NCI-H446 (cell line): ENCODE results near the gene ZNF503.

Experiments used
- DNase-seq, 2 experiments: peaks; one replicate each; lab custom pipeline; 2025; lab: John Stamatoyannopoulos, UW

ZNF503 gene

DNA sequence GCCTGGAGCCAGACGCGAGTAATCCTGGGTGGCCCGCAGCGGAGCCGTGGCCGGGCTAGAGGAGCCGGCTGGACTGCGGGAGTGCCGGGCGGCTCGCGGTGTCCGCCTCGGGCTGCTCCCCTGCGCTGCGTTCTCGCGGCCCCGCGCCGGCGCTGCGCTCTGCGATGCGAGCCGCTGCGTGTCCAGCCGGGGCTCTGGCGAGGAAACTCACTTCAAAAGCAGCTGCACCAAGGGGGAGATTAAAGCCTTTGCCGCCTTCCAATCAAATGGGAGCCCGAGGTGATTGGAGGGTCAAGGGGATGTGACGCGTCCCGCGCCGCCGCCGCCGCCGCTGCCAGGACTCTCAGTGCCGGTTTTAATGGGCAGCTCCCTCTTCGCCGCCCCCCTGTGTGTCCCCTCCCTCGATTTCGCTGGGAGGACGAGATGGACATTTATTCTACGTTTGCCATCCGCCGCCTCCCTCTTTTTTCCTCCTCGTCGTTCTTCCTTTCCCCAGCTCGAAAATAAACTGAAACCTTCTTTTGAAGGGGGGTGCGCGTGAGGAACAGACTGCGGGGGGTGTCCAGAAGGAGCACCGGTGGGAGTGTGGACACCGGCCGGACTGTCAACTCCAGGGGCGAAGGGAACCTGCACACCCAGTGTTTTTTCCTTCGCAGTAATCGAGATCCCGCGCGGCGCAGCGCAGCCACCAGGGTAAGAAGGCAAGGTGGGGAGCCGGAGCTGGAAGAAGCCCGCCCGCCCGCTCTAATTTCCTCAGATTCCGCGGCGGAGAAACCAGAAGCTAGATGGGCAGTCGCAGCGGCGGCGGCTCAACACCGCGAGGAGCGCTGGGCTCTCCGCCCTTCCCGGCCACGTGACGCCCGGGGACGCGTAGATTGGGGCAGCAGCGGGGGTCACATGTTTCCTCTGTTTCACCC is at the start of gene ZNF503:
TSS of gene ZNF503 (minus strand) at position 196 of the 917 bp plus-strand sequence. CDS start 345 bp downstream, outside the sequence.
- DNase-seq = peak; percentile 88 to 92

GRCh38 chr10:75450644-75451640 is 49.4 kb upstream of the ZNF503 start:
- DNase-seq = no peak

- no peak for DNase-seq
Observed at GRCh38 chr10:75450075-75450445, 48.5 kb upstream of the ZNF503 start.

DNA sequence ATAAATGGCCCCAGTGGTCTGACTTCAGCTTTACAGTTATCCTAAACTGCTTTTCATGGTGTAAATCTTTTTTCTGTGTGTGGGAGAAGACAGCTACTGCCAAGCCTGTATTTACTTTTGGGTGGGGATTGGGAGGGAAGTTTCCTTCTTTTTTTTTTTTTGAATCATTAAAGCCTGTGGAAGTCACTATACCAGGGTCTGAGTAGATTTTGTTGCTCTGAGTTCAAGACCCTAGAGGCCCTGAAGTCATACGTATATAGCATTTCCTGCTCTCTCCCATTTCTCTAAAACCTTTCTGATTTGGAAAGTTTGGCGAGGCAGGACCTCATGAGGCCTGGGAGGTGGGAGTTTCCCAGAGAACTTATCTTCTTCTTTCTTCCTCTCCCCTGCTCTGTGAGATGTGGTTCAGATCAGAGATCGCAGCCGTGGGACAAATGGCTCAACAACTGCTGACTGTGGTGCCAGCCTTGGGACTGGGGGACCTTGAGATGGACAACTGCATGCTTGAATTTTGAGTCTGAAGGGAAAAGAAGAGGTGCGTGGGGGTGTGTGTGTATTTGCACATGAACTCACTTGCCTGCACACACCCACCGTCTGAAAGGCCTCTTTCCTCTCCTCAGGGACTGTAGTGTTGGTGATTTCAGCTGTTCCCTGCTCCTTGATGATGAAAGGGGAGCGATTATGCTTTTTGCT is 48.0 kb upstream of the ZNF503 start:
- DNase-seq = no peak

GRCh38 chr10:75448166-75448565 is 46.6 kb upstream of the ZNF503 start:
- no peak for DNase-seq

GRCh38 chr10:75446508-75446907 is 44.9 kb upstream of the ZNF503 start:
- DNase-seq = no peak

DNA sequence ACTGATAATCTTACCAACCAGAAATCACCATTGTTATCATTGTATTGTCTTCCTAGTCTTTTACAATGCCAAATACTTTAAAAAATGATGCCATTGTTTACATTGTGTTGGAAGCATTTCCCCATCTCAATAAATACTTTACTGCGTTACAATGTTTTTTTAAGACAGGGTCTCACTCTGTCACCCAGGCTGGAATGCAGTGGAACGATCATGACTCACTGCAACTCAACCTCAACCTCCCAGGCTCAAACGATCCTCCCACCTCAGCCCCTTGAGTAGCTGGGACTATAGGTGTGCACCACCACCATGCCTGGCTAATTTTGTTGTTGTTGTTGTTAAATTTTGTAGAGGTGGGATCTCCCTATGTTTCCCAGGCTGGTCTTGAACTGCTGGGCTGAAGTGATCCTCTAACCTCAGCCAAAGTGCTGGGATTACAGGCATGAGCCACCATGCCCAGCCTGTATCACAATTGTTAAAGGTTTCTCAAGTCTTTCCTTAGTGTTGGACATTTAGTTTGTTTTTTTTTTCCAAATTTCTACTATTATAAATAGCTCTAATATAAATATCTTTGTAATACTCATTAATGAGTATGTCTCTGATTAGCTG is 43.3 kb upstream of the ZNF503 start:
- DNase-seq = no peak

- DNase-seq = no peak
Observed at GRCh38 chr10:75443362-75443761, 41.8 kb upstream of the ZNF503 start.

DNA sequence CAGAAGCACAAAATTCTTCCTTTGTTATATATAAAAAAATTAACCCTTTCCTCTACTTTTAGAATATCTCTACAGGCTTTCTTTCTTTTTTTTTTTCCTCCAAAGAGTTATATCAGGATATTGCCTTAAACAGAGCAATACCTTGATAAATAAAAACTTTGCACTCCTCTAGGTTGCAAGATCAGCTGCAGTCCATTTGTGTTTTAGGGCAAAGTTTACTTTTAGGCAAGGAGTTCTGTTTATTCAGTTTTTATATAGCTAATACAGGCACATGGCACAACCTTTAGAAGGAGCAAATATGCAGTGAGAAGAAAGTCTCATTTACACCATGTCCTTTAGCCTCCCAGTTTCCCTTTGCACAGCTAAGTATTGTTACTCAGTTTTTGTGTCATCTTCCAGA is 40.1 kb upstream of the ZNF503 start:
- no peak for DNase-seq

DNA sequence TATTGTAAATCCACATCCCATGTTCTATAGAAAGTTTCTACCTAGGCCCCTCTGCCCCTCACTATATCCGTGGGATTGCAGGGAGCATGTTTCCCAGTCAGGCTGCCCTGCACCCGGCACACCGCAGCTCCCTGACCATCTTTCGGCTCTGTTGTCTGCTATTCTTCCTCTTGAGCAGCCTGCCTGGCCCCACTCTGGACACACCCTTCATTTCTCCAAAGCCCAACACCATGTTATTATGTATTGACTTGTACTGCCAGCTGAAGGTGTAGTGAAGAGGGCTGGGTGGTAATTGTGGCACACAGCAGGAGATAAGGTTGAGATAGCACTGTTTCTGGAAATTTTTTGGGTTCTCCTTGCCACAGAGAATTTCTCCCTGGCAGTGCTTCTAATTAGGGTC is 39.6 kb upstream of the ZNF503 start:
- no peak for DNase-seq

- no peak for DNase-seq
Observed at GRCh38 chr10:75440271-75440793, 38.8 kb upstream of the ZNF503 start.

DNA sequence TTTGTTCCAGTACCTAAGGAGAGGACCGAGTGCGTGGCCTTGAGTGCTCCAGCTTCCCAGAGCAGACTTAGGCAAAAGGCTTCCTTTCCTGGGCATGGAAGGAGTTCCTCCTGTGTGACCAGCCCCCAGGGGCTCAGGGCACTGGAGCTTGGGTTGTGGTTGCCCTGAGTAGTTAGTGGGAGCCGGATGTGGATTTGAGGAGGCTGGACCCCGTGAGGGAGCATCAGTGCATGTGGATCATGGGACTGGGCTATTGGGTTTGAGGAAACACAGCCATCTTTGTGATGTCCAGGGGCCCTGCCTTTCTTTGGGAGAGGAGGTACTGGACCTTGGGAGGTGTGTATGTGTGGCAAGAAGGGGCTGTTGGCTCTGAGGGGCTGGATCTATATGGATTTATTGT is 38.2 kb upstream of the ZNF503 start:
- DNase-seq = no peak

- DNase-seq = no peak
Observed at GRCh38 chr10:75438275-75438674, 36.7 kb upstream of the ZNF503 start.

DNA sequence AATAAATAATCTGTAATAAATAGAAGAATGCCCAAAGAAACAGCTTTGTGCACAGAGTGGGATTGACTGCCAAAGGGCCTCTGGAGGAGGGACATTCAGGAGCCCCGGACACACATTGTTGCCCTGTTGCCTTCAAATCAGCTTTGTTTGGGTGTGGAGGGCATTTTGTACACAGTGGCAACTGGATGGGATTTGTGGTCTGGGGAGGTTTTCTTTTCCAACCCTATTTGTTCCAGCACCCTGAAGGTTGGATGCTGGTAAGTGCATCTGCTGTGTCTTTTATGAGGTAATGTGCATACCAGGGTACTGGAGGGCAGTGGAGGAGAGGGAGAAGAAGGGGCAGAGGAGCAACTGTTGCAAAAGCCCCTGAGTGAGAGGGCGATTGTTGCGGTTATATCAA is 36.1 kb upstream of the ZNF503 start:
- no peak for DNase-seq

DNA sequence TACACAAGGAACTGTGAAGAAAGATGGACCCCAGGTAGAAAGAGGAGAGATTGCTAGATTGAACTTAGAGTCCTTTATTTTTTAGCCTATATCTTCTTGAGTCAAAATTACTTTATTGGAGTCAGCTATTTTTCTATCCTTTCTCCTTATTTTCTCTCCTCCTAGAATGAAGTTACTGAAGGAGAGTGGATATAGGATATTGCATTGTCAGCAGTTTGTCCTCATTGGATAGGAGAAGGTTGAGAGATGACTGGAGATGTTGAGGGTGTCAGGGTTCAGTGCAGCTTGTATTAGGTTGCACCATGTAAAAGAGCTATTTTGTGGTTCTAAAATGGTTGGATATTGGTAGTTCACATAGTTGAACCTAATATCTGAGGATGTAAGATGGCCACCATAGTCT is 35.3 kb upstream of the ZNF503 start:
- DNase-seq = no peak

- DNase-seq = no peak
Observed at GRCh38 chr10:75435291-75435690, 33.7 kb upstream of the ZNF503 start.

DNA sequence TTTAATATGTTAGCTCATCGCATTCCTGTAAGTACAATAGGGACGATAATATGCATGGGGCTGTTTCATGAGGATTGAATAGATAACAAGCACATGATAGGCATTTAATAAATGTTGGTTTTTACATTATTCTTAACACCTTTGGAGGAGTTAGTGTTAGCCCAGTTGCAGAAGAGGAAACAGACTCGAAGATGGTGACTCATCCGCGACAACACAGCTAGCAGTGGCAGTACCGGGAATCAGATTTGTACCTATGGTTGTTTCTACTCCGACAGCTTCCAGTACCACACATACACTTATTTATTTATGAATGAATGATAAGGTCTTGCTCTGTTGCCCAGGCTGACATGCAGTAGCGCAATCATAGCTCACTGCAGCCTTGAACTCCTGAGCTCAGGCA is 32.7 kb upstream of the ZNF503 start:
- no peak for DNase-seq

DNA sequence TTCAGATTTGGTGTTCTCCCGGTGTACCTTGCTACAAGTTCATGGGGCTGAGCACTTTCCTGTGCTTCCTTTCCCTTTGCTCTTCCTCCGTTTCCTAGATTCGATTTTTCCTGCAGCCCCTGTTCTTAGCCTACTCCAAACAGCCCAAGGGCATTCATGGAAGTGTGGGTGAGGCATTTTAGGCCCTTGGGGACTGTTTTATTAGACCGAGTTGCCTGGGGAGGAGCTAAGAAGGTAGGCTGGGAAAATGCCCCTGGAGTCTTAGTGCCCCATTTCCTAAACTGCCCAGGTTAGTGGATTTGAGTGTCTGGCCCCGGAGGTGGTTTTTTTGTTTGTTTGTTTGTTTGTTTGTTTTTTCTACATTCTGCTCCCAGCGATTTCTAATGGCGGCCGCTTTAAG is 31.7 kb upstream of the ZNF503 start:
- no peak for DNase-seq

DNA sequence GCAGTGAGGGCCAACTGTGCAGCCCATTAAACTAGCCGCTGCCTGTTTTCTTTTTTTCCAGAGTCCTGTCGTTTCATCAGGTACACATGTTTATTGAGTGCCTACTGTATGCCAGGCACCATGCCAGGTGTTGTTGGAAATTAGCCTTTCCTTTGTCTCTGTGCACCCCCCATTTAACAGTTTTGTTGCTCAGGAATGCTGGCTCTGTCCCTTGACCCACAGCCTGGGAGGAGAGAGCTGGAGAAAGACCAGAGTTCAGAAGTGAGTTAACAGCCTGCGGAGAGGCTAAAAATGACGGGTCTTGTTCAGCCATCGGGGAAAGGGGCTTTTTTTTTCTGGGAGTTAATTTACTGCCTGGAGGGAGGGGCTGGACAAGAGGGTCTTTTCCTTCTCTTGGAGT is 31.2 kb upstream of the ZNF503 start:
- no peak for DNase-seq

GRCh38 chr10:75432176-75432575 is 30.6 kb upstream of the ZNF503 start:
- DNase-seq = no peak
